ENCODE data around the gene SNRPA.
"Not testable (repeated sequence)": the region's sequence is repeated elsewhere in the genome, so short reads cannot be mapped to it uniquely, and the experiment has no call there.

Gene SNRPA

GRCh38 chr19:40721936-40722661, 28.9 kb upstream of the SNRPA start:
- DNase-seq (ENCODE audit: low read depth): no peak

- no peak for DNase-seq (ENCODE audit: low read depth)
Observed at GRCh38 chr19:40723661-40724254, 27.2 kb upstream of the SNRPA start.

- no peak for DNase-seq (ENCODE audit: low read depth)
Observed at GRCh38 chr19:40724315-40724714, 26.7 kb upstream of the SNRPA start.

- DNase-seq (ENCODE audit: low read depth): no peak
Observed at GRCh38 chr19:40724855-40725254, 26.1 kb upstream of the SNRPA start.

- no peak for DNase-seq (ENCODE audit: low read depth)
Observed at GRCh38 chr19:40726279-40726678, 24.7 kb upstream of the SNRPA start.

- not testable (repeated sequence) for DNase-seq (ENCODE audit: low read depth)
Observed at GRCh38 chr19:40730065-40730464, 20.9 kb upstream of the SNRPA start.

GRCh38 chr19:40732304-40732703, 18.7 kb upstream of the SNRPA start:
- not testable (repeated sequence) for DNase-seq (ENCODE audit: low read depth)

- no peak for DNase-seq (ENCODE audit: low read depth)
Observed at GRCh38 chr19:40733149-40733548, 17.9 kb upstream of the SNRPA start.

- DNase-seq (ENCODE audit: low read depth): no peak
Observed at GRCh38 chr19:40735013-40735771, 15.8 kb upstream of the SNRPA start.

- no peak for DNase-seq (ENCODE audit: low read depth)
Observed at GRCh38 chr19:40736661-40737060, 14.3 kb upstream of the SNRPA start.

GRCh38 chr19:40737102-40737644, 13.8 kb upstream of the SNRPA start:
- no peak for DNase-seq (ENCODE audit: low read depth)

GRCh38 chr19:40739030-40739839, 11.8 kb upstream of the SNRPA start:
- no peak for DNase-seq (ENCODE audit: low read depth)

GRCh38 chr19:40739871-40740703, 10.9 kb upstream of the SNRPA start:
- no peak for DNase-seq (ENCODE audit: low read depth)

- no peak for DNase-seq (ENCODE audit: low read depth)
Observed at GRCh38 chr19:40740747-40741146, 10.3 kb upstream of the SNRPA start.

- DNase-seq (ENCODE audit: low read depth): no peak
Observed at GRCh38 chr19:40741527-40742390, 9.2 kb upstream of the SNRPA start.

GRCh38 chr19:40742477-40742876, 8.5 kb upstream of the SNRPA start:
- DNase-seq (ENCODE audit: low read depth): no peak

GRCh38 chr19:40742886-40743285, 8.1 kb upstream of the SNRPA start:
- no peak for DNase-seq (ENCODE audit: low read depth)

GRCh38 chr19:40743926-40744325, 7.1 kb upstream of the SNRPA start:
- no peak for DNase-seq (ENCODE audit: low read depth)

GRCh38 chr19:40744554-40745401, 6.2 kb upstream of the SNRPA start:
- DNase-seq (ENCODE audit: low read depth): no peak
